Activated naive CD8-positive, alpha-beta T cell treated with anti-CD3 and anti-CD28 coated beads, Interleukin-2, amount 10 ng/mL, durations not matched to agents 7 days and 5 days (primary cell): ENCODE results near the gene TBX19. TPM values are rescaled to one million over a fixed set of nuclear protein-coding genes. Genes with fewer than 3 reads are reported as not detected.
A peak's percentile ranks its signal among the peaks of the same experiment; 100 is the strongest.

Experiments used
- ATAC-seq: fragments of 150-1000 bp; cut with Tn5 transposase; one replicate; pipeline ENCODE4 v1.10.0; 2021; ENCODE audit warnings: low read depth, moderate library complexity
- POLR2A ChIA-PET: fragments of 350-600 bp; sonication (Branson Sonifier 250); formaldehyde crosslinking; loops from one replicate; lab custom pipeline; 2021; ENCODE audit warnings: antibody characterized with exemption; lab: Charles Lee
- DNase-seq: peaks from one replicate; pipeline ENCODE4 v3.0.0; 2021
- H3K27ac Mint-ChIP-seq: one replicate; pipeline ENCODE4 v1.8.0; 2022; ENCODE audit warnings: mild to moderate bottlenecking, mixed read lengths
- H3K27me3 Mint-ChIP-seq: one replicate; pipeline ENCODE4 v1.8.0; 2022; ENCODE audit warnings: mild to moderate bottlenecking, moderate library complexity, mixed read lengths
- H3K36me3 Mint-ChIP-seq: one replicate; pipeline ENCODE4 v1.8.0; 2021; ENCODE audit warnings: mild to moderate bottlenecking, mixed read lengths
- H3K4me1 Mint-ChIP-seq: one replicate; pipeline ENCODE4 v1.8.0; 2021; ENCODE audit warnings: mixed read lengths
- H3K4me3 Mint-ChIP-seq: one replicate; pipeline ENCODE4 v1.8.0; 2022; ENCODE audit warnings: mild to moderate bottlenecking, moderate library complexity, mixed read lengths
- H3K9me3 Mint-ChIP-seq: one replicate; pipeline ENCODE4 v1.8.0; 2021; ENCODE audit warnings: mixed read lengths
- total RNA-seq, 2 experiments: library from RNA; stranded (reverse); gene quantifications; one replicate each; pipeline ENCODE4 v1.2.3, GENCODE V29; 2021

The TBX19 gene
- total RNA-seq, 2 experiments from 2014 or later = 2.6 to 3.2 TPM

- POLR2A ChIA-PET = interaction anchor here (1.9 kb wide), 1 partner anchor 63 kb away, joined by 8 read pairs; the partner anchor contains the start of gene SFT2D2
- DNase-seq (no peak), ATAC-seq (no peak)
- Mint-ChIP-seq H3K27me3 (no peaks in the 10 kb centered on the region), H3K27ac (no peak overlapping the region), H3K36me3 (no peaks in the 10 kb centered on the region), H3K4me3 (no peak overlapping the region), H3K4me1 (peaks cover 22% of the 10 kb centered on the region), H3K9me3 (no peaks in the 10 kb centered on the region)
These were observed 7.8 kb downstream of the TBX19 start for GRCh38 chr1:168288311-168289052.

GRCh38 chr1:168291222-168291837 lies 10.7 kb downstream of the TBX19 start:
- no peak for ATAC-seq

GRCh38 chr1:168293356-168293755 lies 12.7 kb downstream of the TBX19 start:
- no peak for ATAC-seq
- no peak for DNase-seq
- POLR2A ChIA-PET = no interaction called here
- no peaks in the 10 kb centered on the region for H3K9me3 Mint-ChIP-seq
- no peaks in the 10 kb centered on the region for H3K27me3 Mint-ChIP-seq
- H3K27ac Mint-ChIP-seq = no peak overlapping the region
- no peak overlapping the region for H3K4me3 Mint-ChIP-seq
- H3K4me1 Mint-ChIP-seq = no peaks in the 10 kb centered on the region
- no peaks in the 10 kb centered on the region for H3K36me3 Mint-ChIP-seq

More at GRCh38 chr1:168291222-168291837, 10.7 kb downstream of the TBX19 start:
- no peaks in the 10 kb centered on the region for H3K9me3 Mint-ChIP-seq
- no peaks in the 10 kb centered on the region for H3K27me3 Mint-ChIP-seq
- H3K27ac Mint-ChIP-seq = no peak overlapping the region
- H3K4me1 Mint-ChIP-seq = peaks cover 13% of the 10 kb centered on the region
- no peak for DNase-seq
- H3K4me3 Mint-ChIP-seq = no peak overlapping the region
- H3K36me3 Mint-ChIP-seq = no peaks in the 10 kb centered on the region
- POLR2A ChIA-PET = interaction anchor here (0.7 kb wide), 1 partner anchor 9 kb away, joined by 3 read pairs; no protein-coding TSS in a partner anchor

GRCh38 chr1:168295411-168296114 lies 14.9 kb downstream of the TBX19 start:
- ATAC-seq (no peak), DNase-seq (no peak)
- Mint-ChIP-seq H3K4me1 (no peaks in the 10 kb centered on the region), H3K36me3 (no peaks in the 10 kb centered on the region), H3K9me3 (no peaks in the 10 kb centered on the region), H3K4me3 (no peak overlapping the region), H3K27me3 (no peaks in the 10 kb centered on the region), H3K27ac (no peak overlapping the region)
- POLR2A ChIA-PET = no interaction called here

GRCh38 chr1:168297019-168297730 lies 16.5 kb downstream of the TBX19 start:
- no peaks in the 10 kb centered on the region for H3K36me3 Mint-ChIP-seq
- ATAC-seq (no peak), DNase-seq (no peak)
- H3K27me3 Mint-ChIP-seq = no peaks in the 10 kb centered on the region
- H3K27ac Mint-ChIP-seq = no peak overlapping the region
- no peaks in the 10 kb centered on the region for H3K4me1 Mint-ChIP-seq
- no peak overlapping the region for H3K4me3 Mint-ChIP-seq
- POLR2A ChIA-PET = no interaction called here
- no peaks in the 10 kb centered on the region for H3K9me3 Mint-ChIP-seq

GRCh38 chr1:168298446-168298845 lies 17.8 kb downstream of the TBX19 start:
- Mint-ChIP-seq H3K27ac (no peak overlapping the region), H3K4me3 (no peak overlapping the region), H3K36me3 (no peaks in the 10 kb centered on the region), H3K27me3 (no peaks in the 10 kb centered on the region), H3K4me1 (no peaks in the 10 kb centered on the region), H3K9me3 (no peaks in the 10 kb centered on the region)
- DNase-seq (no peak), ATAC-seq (no peak)
- POLR2A ChIA-PET = no interaction called here

- Mint-ChIP-seq H3K27me3 (no peaks in the 10 kb centered on the region), H3K4me1 (no peaks in the 10 kb centered on the region), H3K36me3 (no peaks in the 10 kb centered on the region), H3K4me3 (no peak overlapping the region), H3K27ac (no peak overlapping the region), H3K9me3 (no peaks in the 10 kb centered on the region)
- POLR2A ChIA-PET = no interaction called here
- no peak for DNase-seq
- ATAC-seq = no peak
These were observed 19.9 kb downstream of the TBX19 start for GRCh38 chr1:168300626-168301025.

- H3K27ac Mint-ChIP-seq = no peak overlapping the region
- no peak overlapping the region for H3K4me3 Mint-ChIP-seq
- DNase-seq (no peak), ATAC-seq (no peak)
- no peaks in the 10 kb centered on the region for H3K27me3 Mint-ChIP-seq
- POLR2A ChIA-PET = no interaction called here
- no peaks in the 10 kb centered on the region for H3K36me3 Mint-ChIP-seq
- H3K4me1 Mint-ChIP-seq = no peaks in the 10 kb centered on the region
- no peaks in the 10 kb centered on the region for H3K9me3 Mint-ChIP-seq
These were observed 21.1 kb downstream of the TBX19 start for GRCh38 chr1:168301664-168302320.

- no peak for ATAC-seq
- no peaks in the 10 kb centered on the region for H3K36me3 Mint-ChIP-seq
- no peaks in the 10 kb centered on the region for H3K27me3 Mint-ChIP-seq
- no peaks in the 10 kb centered on the region for H3K4me1 Mint-ChIP-seq
- POLR2A ChIA-PET = no interaction called here
- no peaks in the 10 kb centered on the region for H3K9me3 Mint-ChIP-seq
- DNase-seq = no peak
- H3K4me3 Mint-ChIP-seq = no peak overlapping the region
- peak overlapping the region; percentile 17 for H3K27ac Mint-ChIP-seq
These were observed 23.3 kb downstream of the TBX19 start for GRCh38 chr1:168303716-168304540.

- POLR2A ChIA-PET = interaction anchor here (0.6 kb wide), 1 partner anchor 1131 kb away, joined by 4 read pairs; no protein-coding TSS in a partner anchor
- no peak overlapping the region for H3K4me3 Mint-ChIP-seq
- H3K4me1 Mint-ChIP-seq = no peaks in the 10 kb centered on the region
- DNase-seq (no peak), ATAC-seq (no peak)
- no peak overlapping the region for H3K27ac Mint-ChIP-seq
- H3K27me3 Mint-ChIP-seq = no peaks in the 10 kb centered on the region
- H3K36me3 Mint-ChIP-seq = no peaks in the 10 kb centered on the region
- H3K9me3 Mint-ChIP-seq = no peaks in the 10 kb centered on the region
These were observed 24.2 kb downstream of the TBX19 start for GRCh38 chr1:168304865-168305264.

GRCh38 chr1:168312718-168313604 lies 32.3 kb downstream of the TBX19 start:
- Mint-ChIP-seq H3K27ac (no peak overlapping the region), H3K4me3 (no peak overlapping the region), H3K27me3 (no peaks in the 10 kb centered on the region), H3K4me1 (peaks cover 11% of the 10 kb centered on the region), H3K36me3 (peaks cover 11% of the 10 kb centered on the region), H3K9me3 (no peaks in the 10 kb centered on the region)
- ATAC-seq = peak; percentile 74
- no peak for DNase-seq
- POLR2A ChIA-PET = no interaction called here
